ENCODE results near the gene ZNF888.

GRCh38 chr19:52891336-52891735 is 31.9 kb downstream of the ZNF888 start:
- TF ChIP-seq CTCF (IDR thresholded peaks at IDR 0.05) = no peak
- no peak for TF ChIP-seq POLR2A (IDR thresholded peaks at IDR 0.05)
- no peak for TF ChIP-seq POLR2AphosphoS5 (IDR thresholded peaks at IDR 0.05)
- no peak for TF ChIP-seq EP300 (IDR thresholded peaks at IDR 0.05)
